Anterior cingulate cortex (tissue), 58 donors: ENCODE measurements around the gene KRTAP13-1.

Source experiments
- DNase-seq, 58 donors: peaks; one replicate each; lab custom pipeline; 2025; lab: John Stamatoyannopoulos, UW

KRTAP13-1 gene

DNA sequence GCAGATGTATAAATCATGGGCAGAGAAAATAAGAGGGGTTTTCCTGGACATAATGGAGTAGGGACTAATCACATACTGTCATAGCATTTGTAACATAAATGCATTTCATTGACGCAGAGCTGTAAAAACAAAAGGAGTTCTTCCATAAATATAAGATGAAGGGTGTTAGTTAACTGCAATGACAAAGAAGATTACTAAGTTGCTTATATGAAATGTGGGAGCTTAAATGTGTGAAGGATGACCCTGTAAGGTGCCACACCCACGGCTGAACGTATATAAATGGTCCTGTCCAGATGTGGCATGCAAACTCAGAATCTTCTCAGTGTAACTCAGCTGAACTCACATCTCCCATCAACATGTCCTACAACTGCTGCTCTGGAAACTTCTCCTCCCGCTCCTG, at the start of gene KRTAP13-1:
Gene KRTAP13-1, plus strand, starts transcription at position 301 of the 400 bp plus-strand sequence. Its CDS starts 56 bp downstream, at position 357.
- no peak for DNase-seq

DNA sequence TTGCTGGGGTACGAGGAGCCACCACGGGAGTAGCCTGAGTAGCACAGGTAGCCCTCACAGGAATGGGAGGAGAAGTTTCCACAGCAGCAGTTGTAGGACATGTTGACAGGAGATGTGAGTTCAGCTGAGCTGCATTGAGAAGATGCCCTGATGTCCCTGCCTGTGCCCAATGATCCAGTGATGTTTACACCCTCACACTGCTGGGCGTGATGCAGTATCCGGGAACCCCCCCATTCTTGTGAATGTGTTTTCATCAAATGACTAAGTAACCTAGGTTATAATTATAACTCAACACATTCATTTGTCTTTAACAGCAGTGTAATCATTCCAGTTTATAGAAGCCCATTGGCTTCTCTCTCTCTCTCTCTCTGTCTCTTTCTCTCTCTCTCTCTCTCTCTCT, 47.3 kb upstream of the KRTAP13-1 start, which contains the start of gene KRTAP23-1:
Gene KRTAP23-1, minus strand, starts transcription at position 101 of the 400 bp plus-strand sequence. Its CDS starts 0 bp downstream, at position 101.
- DNase-seq = no peak

- DNase-seq = no peak
These were observed 46.3 kb upstream of the KRTAP13-1 start for GRCh38 chr21:30349572-30349971.

DNA sequence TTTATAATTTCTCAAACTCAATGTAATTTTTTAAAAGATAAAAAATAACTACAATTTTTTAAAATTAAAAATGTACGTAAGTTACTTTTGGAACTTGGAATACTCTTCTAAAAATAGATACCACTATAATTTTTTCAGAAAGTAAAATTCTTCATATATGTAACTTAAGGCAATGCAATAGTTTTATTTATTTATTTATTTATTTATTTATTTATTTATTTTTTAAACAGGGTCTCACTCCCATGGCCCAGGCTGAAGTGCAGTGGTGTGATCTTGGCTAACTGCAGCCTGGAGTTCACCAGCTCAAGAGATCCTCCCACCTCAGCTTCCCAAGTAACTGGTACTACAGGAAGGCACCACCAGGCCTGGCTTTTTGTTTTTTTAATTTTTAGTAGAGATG, 44.3 kb upstream of the KRTAP13-1 start:
- no peak for DNase-seq

DNA sequence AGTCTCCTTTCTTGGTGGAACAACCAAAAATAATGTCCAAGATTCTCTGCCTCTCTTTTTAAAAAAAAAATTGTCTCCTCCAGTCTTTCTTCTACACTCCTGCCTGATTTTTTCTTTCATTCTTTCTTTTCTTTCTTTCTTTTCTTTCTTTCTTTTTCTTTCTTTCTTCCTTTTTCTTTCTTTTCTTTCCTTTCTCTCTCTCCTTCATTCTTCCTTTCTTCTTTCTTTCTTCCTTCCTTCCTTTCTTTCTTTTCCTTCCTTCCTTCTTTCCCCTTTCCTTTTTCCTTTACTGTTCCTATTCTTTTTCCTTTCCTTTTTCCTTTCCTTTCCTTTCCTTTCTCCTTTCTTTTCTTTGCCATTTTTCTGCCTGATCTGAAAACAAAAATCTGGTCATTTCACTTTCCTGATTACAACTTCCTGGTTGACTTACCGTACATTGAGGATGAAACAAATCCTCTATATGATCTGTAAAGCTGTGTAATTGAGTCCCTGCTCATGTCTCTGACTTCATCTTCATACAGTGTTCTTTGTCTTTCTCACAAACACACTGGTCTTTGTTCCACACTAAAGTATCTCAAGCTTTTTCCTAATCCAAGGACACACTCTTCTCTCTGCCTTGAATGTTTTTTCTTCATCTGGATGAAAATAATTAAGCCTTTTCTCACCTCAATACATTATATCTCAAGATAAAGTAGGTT, 41.4 kb upstream of the KRTAP13-1 start:
- no peak for DNase-seq

- DNase-seq = no peak
These were observed 39.9 kb upstream of the KRTAP13-1 start for GRCh38 chr21:30355906-30356305.

GRCh38 chr21:30372139-30372770, 23.6 kb upstream of the KRTAP13-1 start, which contains the start of gene KRTAP13-2:
KRTAP13-2 (minus strand) TSS chr21:30372271; CDS start chr21:30372213, 58 bp downstream.
- no peak for DNase-seq

DNA sequence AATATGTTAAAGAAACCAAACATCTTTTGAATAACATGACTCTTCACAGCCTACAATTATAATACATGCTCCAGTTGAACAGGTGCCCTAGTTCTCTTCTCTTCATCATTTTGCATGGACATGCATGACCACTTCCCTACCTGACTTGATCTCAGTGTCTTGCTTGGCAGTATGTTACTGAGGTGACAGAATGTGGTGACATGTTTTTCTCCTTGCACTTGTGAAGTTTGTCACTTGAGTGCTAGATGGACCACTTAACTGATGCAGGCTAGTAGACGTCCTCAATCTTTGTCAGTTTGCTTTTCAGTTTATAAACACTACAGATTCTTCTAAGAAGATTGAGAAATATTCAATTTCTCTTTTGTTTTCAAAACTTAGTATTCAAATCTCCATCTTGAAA, 13.6 kb upstream of the KRTAP13-1 start:
- no peak for DNase-seq

DNA sequence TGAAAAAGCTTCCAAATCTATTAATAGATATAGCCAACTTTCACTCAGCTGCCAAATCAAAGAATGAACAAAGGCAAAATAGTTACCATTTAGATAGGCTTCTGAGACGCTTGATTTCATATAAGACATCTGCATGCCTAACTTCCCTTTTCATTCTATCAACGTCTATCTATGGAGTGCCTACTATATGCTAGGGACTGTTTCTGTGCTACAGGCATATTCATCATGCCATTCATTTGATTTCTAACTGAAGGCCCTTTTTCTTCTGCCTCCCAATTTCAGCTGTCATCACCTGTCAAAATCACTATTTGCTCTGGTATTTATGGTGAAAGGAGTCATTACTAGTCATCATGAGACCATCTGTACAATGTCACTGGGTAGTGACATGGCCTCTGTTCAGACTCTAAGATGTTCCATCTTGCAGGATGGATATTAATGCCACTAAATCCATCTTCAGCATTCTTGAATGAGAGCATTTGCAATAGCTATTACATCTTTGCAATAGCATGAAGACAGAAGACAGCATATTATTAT, 4.3 kb upstream of the KRTAP13-1 start:
- DNase-seq = no peak

DNA sequence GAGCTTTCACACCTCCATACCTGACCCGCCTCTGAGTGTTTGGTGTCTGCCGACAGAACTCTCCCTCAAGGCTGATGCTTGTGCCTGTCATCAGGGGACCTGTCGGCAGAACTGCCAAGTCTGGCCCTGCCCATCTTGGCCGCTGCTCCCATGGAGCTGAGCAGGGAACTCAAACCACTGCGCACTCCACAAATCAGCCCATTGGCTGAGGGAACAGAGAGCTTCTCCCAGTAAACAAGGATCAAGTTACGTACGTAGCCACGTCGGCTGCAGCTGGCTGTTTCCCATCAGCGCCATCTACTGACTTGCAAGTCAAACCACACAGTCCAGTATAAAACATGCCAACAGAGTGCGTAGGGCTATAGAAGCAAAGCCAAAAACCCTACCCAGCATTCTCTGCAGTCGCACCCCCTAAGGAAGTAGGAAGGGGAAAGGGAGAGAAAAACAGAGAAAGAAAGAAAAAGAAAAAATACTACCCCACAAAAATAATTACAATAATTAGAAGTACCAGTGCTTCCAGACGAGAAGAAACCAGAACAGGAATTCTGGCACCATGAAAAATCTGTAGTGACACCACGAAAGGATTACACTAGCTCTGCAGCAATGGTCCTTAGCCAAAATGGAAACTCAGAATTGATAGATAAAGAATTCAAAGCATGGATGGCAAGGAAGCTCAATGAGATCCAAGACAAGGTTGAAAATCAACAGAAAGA, 13.1 kb downstream of the KRTAP13-1 start:
- DNase-seq = peak in 1 of 58 donors; percentile 0

GRCh38 chr21:30415993-30416392, 20.2 kb downstream of the KRTAP13-1 start:
- DNase-seq = no peak

GRCh38 chr21:30425826-30426225, 30.0 kb downstream of the KRTAP13-1 start, which contains the start of gene KRTAP13-3:
KRTAP13-3 (minus strand) TSS chr21:30425926; CDS start chr21:30425912, 14 bp downstream.
- DNase-seq = no peak

DNA sequence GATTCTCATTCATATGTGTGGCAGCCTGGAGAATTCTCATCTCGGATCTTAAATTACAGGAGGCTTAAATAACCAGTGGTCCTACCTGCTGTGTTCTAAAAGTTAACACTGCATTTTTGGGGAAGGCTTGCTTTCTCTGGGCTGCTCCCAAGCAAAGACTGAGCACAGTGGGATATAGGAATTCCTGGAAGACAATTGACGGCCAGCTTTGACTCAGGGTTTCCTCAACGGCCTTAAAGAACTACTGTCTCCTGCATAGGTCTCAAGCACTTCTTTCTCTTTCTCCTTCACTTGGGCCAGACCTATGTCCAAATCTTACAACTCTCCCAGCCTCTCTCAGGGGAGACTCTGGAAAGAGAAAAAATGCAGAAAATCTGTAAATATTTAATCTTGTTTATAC, 30.9 kb downstream of the KRTAP13-1 start:
- no peak for DNase-seq

- DNase-seq = no peak
These were observed 34.4 kb downstream of the KRTAP13-1 start, which contains the start of gene KRTAP13-4 for GRCh38 chr21:30430170-30430655. KRTAP13-4 (plus strand) TSS chr21:30430220; CDS start chr21:30430276, 56 bp downstream.

GRCh38 chr21:30434033-30434631, 38.3 kb downstream of the KRTAP13-1 start:
- no peak for DNase-seq

GRCh38 chr21:30437010-30437565, 41.3 kb downstream of the KRTAP13-1 start:
- no peak for DNase-seq

GRCh38 chr21:30439975-30440374, 44.1 kb downstream of the KRTAP13-1 start, which contains the start of gene KRTAP15-1:
KRTAP15-1 (plus strand) TSS chr21:30440275; CDS start chr21:30440328, 53 bp downstream.
- DNase-seq = no peak

- no peak for DNase-seq
These were observed 47.4 kb downstream of the KRTAP13-1 start for GRCh38 chr21:30443226-30443625.

DNA sequence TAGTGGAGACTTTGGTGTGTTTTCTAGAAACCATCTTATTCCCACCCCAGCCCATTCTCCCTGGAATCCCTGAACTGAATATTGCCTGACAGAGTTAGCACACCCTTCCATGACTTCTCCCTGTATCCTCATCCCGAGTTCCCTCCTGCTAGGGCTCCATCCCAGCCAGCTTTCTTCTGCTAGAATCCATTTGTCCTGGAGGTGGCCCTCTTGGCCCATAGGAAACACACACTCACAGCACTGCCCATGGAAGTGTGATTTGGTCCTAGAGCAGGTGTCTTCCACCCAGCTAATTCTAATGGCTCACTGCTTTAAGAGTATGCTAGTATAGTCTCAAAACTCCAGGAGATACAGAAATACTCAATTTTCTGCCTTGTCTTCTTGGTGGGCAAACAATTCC, 48.4 kb downstream of the KRTAP13-1 start:
- no peak for DNase-seq
